HCT116 (cell line): ENCODE data around the gene UBAP2. TPM values are rescaled to one million over a fixed set of nuclear protein-coding genes. Genes with fewer than 3 reads are reported as not detected.

ENCODE experiments used
- ATAC-seq: fragments of 200-7000 bp; cut with Tn5 transposase; 2 replicates; pipeline ENCODE4 v1.9.1; 2020; ENCODE audit warnings: mild to moderate bottlenecking, moderate library complexity
- BruUV-seq: library from RNA; stranded (reverse); fragments of 400-500 nt; replicated peaks from 2 replicates; lab custom pipeline; 2021; lab: Mats Ljungman, UMichigan
- CTCF ChIA-PET: fragments of 300-600 bp; sonication (Branson Sonifier 250); formaldehyde crosslinking; loops from one replicate; lab custom pipeline; 2021; ENCODE audit warnings: antibody characterized with exemption; lab: Charles Lee
- POLR2A ChIA-PET: fragments of 300-600, 350-600 bp; sonication (Branson Sonifier 250); formaldehyde crosslinking; loops from one replicate; lab custom pipeline; 2021; ENCODE audit warnings: antibody characterized with exemption; lab: Charles Lee
- RAD21 ChIA-PET, 2 experiments: fragments of 300-600 bp; sonication (Branson Sonifier 250); formaldehyde crosslinking; loops; one replicate each; lab custom pipeline; 2023; ENCODE audit warnings: low total read pairs in 2 of 2; ENCODE audit not compliant: uncharacterized antibody in 2 of 2, unreplicated experiment in 2 of 2, low non-redundant PET in 1 of 2; lab: Charles Lee
- DNase-seq: peaks from one replicate; pipeline ENCODE4 v3.0.0-alpha.2; 2010; ENCODE audit warnings: low read depth, low spot score
- H2AFZ ChIP-seq: fragments of 200-600 bp; shearing (Covaris generic), sonication (generic); 2 replicates; pipeline ENCODE4 v1.6.1; 2017; ENCODE audit warnings: low read depth, mixed run types, mixed read lengths, antibody characterized with exemption, low read length; ENCODE audit not compliant: poor library complexity, severe bottlenecking
- H3K27ac ChIP-seq: 2 replicates; pipeline ENCODE4 v1.5.1; 2012; ENCODE audit warnings: low read depth, low read length
- H3K27me3 ChIP-seq: fragments of 200-600 bp; sonication (generic); 2 replicates; pipeline ENCODE4 v1.6.1; 2016; ENCODE audit warnings: mixed run types, low read length, mixed read lengths; ENCODE audit not compliant: insufficient read depth
- H3K36me3 ChIP-seq, 2 experiments: fragments of 200-500 bp in 1 of 2; fragments of 200-600 bp in 1 of 2; sonication (Bioruptor generic) in 1 of 2; sonication (generic) in 1 of 2; 2 replicates each; pipeline versions ENCODE4 v1.5.1 to v1.6.1; 2014 to 2016; ENCODE audit warnings: low read length in 2 of 2, inconsistent platforms in 1 of 2, mixed read lengths in 1 of 2, mixed run types in 1 of 2; ENCODE audit not compliant: insufficient read depth in 2 of 2, control insufficient read depth in 1 of 2
- H3K4me1 ChIP-seq, 2 experiments: fragments of 200-600 bp in 1 of 2; sonication (generic) in 1 of 2; 2 replicates each; pipeline versions ENCODE4 v1.5.1 to v1.6.1; 2012 to 2017; ENCODE audit warnings: low read length in 2 of 2, inconsistent platforms in 1 of 2, mild to moderate bottlenecking in 1 of 2, mixed read lengths in 1 of 2, mixed run types in 1 of 2, moderate library complexity in 1 of 2; ENCODE audit not compliant: insufficient read depth in 2 of 2, control insufficient read depth in 1 of 2
- H3K4me2 ChIP-seq: fragments of 200-600 bp; sonication (generic); 2 replicates; pipeline ENCODE4 v1.6.1; 2017; ENCODE audit warnings: mixed run types, low read length, mixed read lengths
- H3K4me3 ChIP-seq, 2 experiments: fragments of 200-600 bp in 1 of 2; sonication (generic) in 1 of 2; replicated peaks in 1 of 2; 2 replicates each; pipeline ENCODE4 v1.5.1; 2011 to 2016; ENCODE audit warnings: low read length in 2 of 2, control low read depth in 1 of 2, low read depth in 1 of 2, mild to moderate bottlenecking in 1 of 2, mixed read lengths in 1 of 2, mixed run types in 1 of 2
- H3K79me2 ChIP-seq: fragments of 200-600 bp; sonication (generic); 2 replicates; pipeline ENCODE4 v1.6.1; 2017; ENCODE audit warnings: mild to moderate bottlenecking, mixed run types, low read length, moderate library complexity, mixed read lengths; ENCODE audit not compliant: insufficient read depth
- H3K9ac ChIP-seq: fragments of 200-600 bp; sonication (generic); 2 replicates; pipeline ENCODE4 v1.6.1; 2016; ENCODE audit warnings: low read length, mixed read lengths
- H3K9me2 ChIP-seq: fragments of 200-600 bp; sonication (generic), shearing (Covaris generic); 2 replicates; pipeline ENCODE4 v1.6.1; 2017; ENCODE audit warnings: mixed run types, mild to moderate bottlenecking, moderate library complexity; ENCODE audit not compliant: insufficient read depth
- H3K9me3 ChIP-seq, 2 experiments: fragments of 200-500 bp in 1 of 2; fragments of 200-600 bp in 1 of 2; sonication (Bioruptor generic) in 1 of 2; sonication (generic) in 1 of 2; 2 replicates each; pipeline ENCODE4 v1.6.1; 2014 to 2017; ENCODE audit warnings: low read length in 2 of 2, mixed read lengths in 2 of 2, inconsistent platforms in 1 of 2, low read depth in 1 of 2, mild to moderate bottlenecking in 1 of 2, mixed run types in 1 of 2, moderate library complexity in 1 of 2; ENCODE audit not compliant: control insufficient read depth in 1 of 2, insufficient read depth in 1 of 2
- H4K20me1 ChIP-seq: fragments of 200-600 bp; sonication (generic), shearing (Covaris generic); 2 replicates; pipeline ENCODE4 v1.6.1; 2017; ENCODE audit warnings: mixed run types, mild to moderate bottlenecking, moderate library complexity; ENCODE audit not compliant: insufficient read depth
- CTCF ChIP-seq, 3 experiments: fragments of 200-600 bp in 1 of 3; sonication (generic) in 1 of 3; IDR thresholded peaks in 2 of 3; conservative IDR thresholded peaks in 1 of 3; 2 replicates each; pipeline ENCODE4 v1.5.1; 2012 to 2017; ENCODE audit warnings: low read depth in 2 of 3, low read length in 2 of 3, antibody characterized with exemption in 1 of 3, borderline replicate concordance in 1 of 3, control low read depth in 1 of 3, mild to moderate bottlenecking in 1 of 3, mixed read lengths in 1 of 3, mixed run types in 1 of 3, moderate library complexity in 1 of 3; ENCODE audit not compliant: insufficient read depth in 1 of 3
- EGR1 ChIP-seq: IDR thresholded peaks from 2 replicates; pipeline ENCODE4 v1.6.1; 2012; ENCODE audit warnings: low read depth
- ELF1 ChIP-seq: IDR thresholded peaks from 2 replicates; pipeline ENCODE4 v1.6.1; 2012; ENCODE audit warnings: low read depth, borderline replicate concordance
- POLR2AphosphoS5 ChIP-seq: IDR thresholded peaks from 2 replicates; pipeline ENCODE4 v1.6.1; 2011; ENCODE audit warnings: mild to moderate bottlenecking, low read depth, low read length, moderate library complexity
- ZBTB33 ChIP-seq: IDR thresholded peaks from 2 replicates; pipeline ENCODE4 v1.6.1; 2011; ENCODE audit warnings: mild to moderate bottlenecking, low read length, moderate library complexity; ENCODE audit not compliant: insufficient replicate concordance; ENCODE audit errors: extremely low read depth
- intact Hi-C: fragments of 100-400 bp; cut with micrococcal nuclease; formaldehyde crosslinking; loops from 2 replicates; pipeline ENCODE4 v1.10.0; 2022
- total RNA-seq: library from RNA; stranded (reverse); gene quantifications from one replicate; pipeline ENCODE4 v1.2.1, GENCODE V29; 2021; ENCODE audit not compliant: unreplicated experiment

UBAP2 gene
- total RNA-seq, 1 experiment from 2014 or later = 51.3 TPM

GRCh38 chr9:34001298-34001697 lies 47.4 kb downstream of the UBAP2 start:
- DNase-seq (no peak), ATAC-seq (no peak)
- H3K9ac ChIP-seq = no peak overlapping the region
- no TSS peak for BruUV-seq
- no peak for TF ChIP-seq ELF1
- no peak for TF ChIP-seq EGR1
- TF ChIP-seq CTCF (IDR thresholded peaks at IDR 0.05 in 2 of 3, conservative IDR thresholded peaks at IDR 0.05 in 1 of 3; ENCODE audit: borderline replicate concordance in 1 of 3, insufficient read depth in 1 of 3, low read depth in 2 of 3, low read length in 2 of 3) = no peak
- TF ChIP-seq POLR2AphosphoS5 = no peak
- no peak for TF ChIP-seq ZBTB33
- no peaks in the 10 kb centered on the region for H4K20me1 ChIP-seq
- peaks cover 60% of the 10 kb centered on the region for H3K79me2 ChIP-seq
- H3K27me3 ChIP-seq = no peaks in the 10 kb centered on the region
- ChIA-PET POLR2A (no interaction called here), RAD21 (no interaction called here), CTCF (no interaction called here)
- intact Hi-C loops = no loop called here
- no peaks in the 10 kb centered on the region for H3K4me1 ChIP-seq
- no peaks in the 10 kb centered on the region for H3K9me3 ChIP-seq
- no peak overlapping the region for H3K4me3 ChIP-seq
- H3K9me2 ChIP-seq = no peaks in the 10 kb centered on the region
- H3K36me3 ChIP-seq = peaks cover 13 to 30% of the 10 kb centered on the region in 2 experiments
- no peak overlapping the region for H3K27ac ChIP-seq
- H3K4me2 ChIP-seq = no peak overlapping the region
- no peak overlapping the region for H2AFZ ChIP-seq
